NCI-H748 (cell line): Measurements from ENCODE around the gene TPCN1.

Experiments used
- DNase-seq: peaks from one replicate; lab custom pipeline; 2025; ENCODE audit not compliant: unreplicated experiment; lab: John Stamatoyannopoulos, UW

The TPCN1 gene

GRCh38 chr12:113257564-113257963 is 36.3 kb downstream of the TPCN1 start:
- DNase-seq, result no peak

- peak; percentile 75 for DNase-seq
These were observed 38.9 kb downstream of the TPCN1 start for GRCh38 chr12:113260127-113260526.

GRCh38 chr12:113260636-113261300 is 39.5 kb downstream of the TPCN1 start:
- DNase-seq, result no peak

- DNase-seq, result no peak
These were observed 40.7 kb downstream of the TPCN1 start for GRCh38 chr12:113261847-113262470.

- DNase-seq, result no peak
These were observed 41.4 kb downstream of the TPCN1 start for GRCh38 chr12:113262710-113263109.

- no peak for DNase-seq
These were observed 42.2 kb downstream of the TPCN1 start for GRCh38 chr12:113263431-113263963.

- DNase-seq, result no peak
These were observed 45.0 kb downstream of the TPCN1 start for GRCh38 chr12:113266106-113266895.

GRCh38 chr12:113267621-113268020 is 46.4 kb downstream of the TPCN1 start:
- DNase-seq, result no peak

- DNase-seq, result no peak
These were observed 46.9 kb downstream of the TPCN1 start for GRCh38 chr12:113268136-113268535.

- no peak for DNase-seq
These were observed 47.4 kb downstream of the TPCN1 start for GRCh38 chr12:113268621-113269020.

GRCh38 chr12:113269257-113269943 is 48.1 kb downstream of the TPCN1 start:
- no peak for DNase-seq

GRCh38 chr12:113270709-113271009 is 49.4 kb downstream of the TPCN1 start:
- DNase-seq, result no peak

GRCh38 chr12:113271466-113271852 is 50.2 kb downstream of the TPCN1 start:
- DNase-seq, result no peak

GRCh38 chr12:113271853-113272561 is 50.7 kb downstream of the TPCN1 start:
- DNase-seq, result no peak

- no peak for DNase-seq
These were observed 51.9 kb downstream of the TPCN1 start for GRCh38 chr12:113273053-113273725.

GRCh38 chr12:113274848-113275247 is 53.6 kb downstream of the TPCN1 start:
- DNase-seq, result no peak

- no peak for DNase-seq
These were observed 55.0 kb downstream of the TPCN1 start for GRCh38 chr12:113276306-113276705.

GRCh38 chr12:113276946-113277500 is 55.8 kb downstream of the TPCN1 start:
- no peak for DNase-seq

- no peak for DNase-seq
These were observed 56.2 kb downstream of the TPCN1 start for GRCh38 chr12:113277511-113277910.

GRCh38 chr12:113278141-113278540 is 56.9 kb downstream of the TPCN1 start:
- no peak for DNase-seq
